PFSK-1 (cell line): ENCODE data around the gene IGF2R.

Source experiments
- FOXP2 ChIP-seq: optimal IDR thresholded peaks from 2 replicates; pipeline ENCODE3; 2011; ENCODE audit warnings: borderline replicate concordance, control low read depth, inconsistent platforms; ENCODE audit not compliant: insufficient read depth; ENCODE audit errors: extremely low read length, extremely low read depth
- POLR2AphosphoS5 ChIP-seq: IDR thresholded peaks from 2 replicates; pipeline ENCODE4 v1.6.1; 2012; ENCODE audit warnings: low read depth, mild to moderate bottlenecking, control low read depth, low read length, moderate library complexity
- REST ChIP-seq, 2 experiments: IDR thresholded peaks; 2 replicates each; pipeline versions ENCODE4 v1.6.1 to v1.8.0; 2011 to 2012; ENCODE audit warnings: low read depth in 2 of 2, low read length in 2 of 2, control low read depth in 1 of 2, inconsistent platforms in 1 of 2, mild to moderate bottlenecking in 1 of 2, moderate library complexity in 1 of 2; ENCODE audit not compliant: insufficient read depth in 1 of 2
- SIN3A ChIP-seq: IDR thresholded peaks from 2 replicates; pipeline ENCODE4 v1.6.1; 2012; ENCODE audit warnings: mild to moderate bottlenecking, low read length, moderate library complexity, borderline replicate concordance; ENCODE audit not compliant: insufficient read depth
- TAF1 ChIP-seq: IDR thresholded peaks from 2 replicates; pipeline ENCODE4 v1.6.1; 2012; ENCODE audit warnings: low read length, control low read depth, borderline replicate concordance; ENCODE audit not compliant: insufficient read depth

- no peak; the same call in 1 of the 2 replicates for TF ChIP-seq POLR2AphosphoS5
- TF ChIP-seq TAF1: no peak
- no peak for TF ChIP-seq REST (IDR thresholded peaks at IDR 0.05; ENCODE audit: insufficient read depth in 1 of 2, low read depth in 2 of 2, low read length in 2 of 2)
- TF ChIP-seq SIN3A: no peak
- no peak for TF ChIP-seq FOXP2
Observed at GRCh38 chr6:160110586-160111123, 141.8 kb downstream of the IGF2R start.
